GM19324 (cell line): ENCODE measurements around the gene SHD.
"Not testable (repeated sequence)": the region's sequence is repeated elsewhere in the genome, so short reads cannot be mapped to it uniquely, and the experiment has no call there.

Experiments
- ATAC-seq: cut with Tn5 transposase; IDR thresholded peaks from one replicate; pipeline ENCODE4 v1.9.1; 2021; ENCODE audit warnings: mild to moderate bottlenecking, moderate library complexity; ENCODE audit not compliant: unreplicated experiment, low FRiP score

SHD gene

DNA sequence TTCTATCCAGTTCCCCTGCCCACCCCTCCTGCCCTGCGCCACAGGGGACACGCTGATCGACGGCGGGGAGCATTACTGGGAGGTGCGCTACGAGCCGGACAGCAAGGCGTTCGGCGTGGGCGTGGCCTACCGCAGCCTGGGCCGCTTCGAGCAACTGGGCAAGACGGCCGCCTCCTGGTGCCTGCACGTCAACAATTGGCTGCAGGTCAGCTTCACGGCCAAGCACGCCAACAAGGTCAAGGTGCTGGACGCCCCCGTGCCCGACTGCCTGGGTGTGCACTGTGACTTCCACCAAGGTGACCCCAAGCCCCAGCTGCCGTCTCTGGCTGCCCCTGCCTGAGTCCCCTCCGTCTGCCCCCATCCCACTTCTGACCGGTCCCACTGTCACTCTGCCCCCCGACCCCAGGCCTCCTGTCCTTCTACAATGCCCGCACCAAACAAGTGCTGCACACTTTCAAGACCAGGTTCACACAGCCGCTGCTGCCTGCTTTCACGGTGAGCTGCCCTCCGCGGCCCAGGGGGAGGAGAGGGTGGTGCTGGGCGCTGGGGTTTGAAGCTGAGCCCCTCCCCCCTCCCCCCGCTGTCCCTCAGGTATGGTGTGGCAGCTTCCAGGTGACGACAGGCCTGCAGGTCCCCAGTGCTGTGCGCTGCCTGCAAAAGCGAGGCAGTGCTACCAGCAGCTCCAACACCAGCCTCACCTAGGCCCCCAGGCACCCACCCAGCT lies 44.0 kb downstream of the SHD start:
- no peak for ATAC-seq

DNA sequence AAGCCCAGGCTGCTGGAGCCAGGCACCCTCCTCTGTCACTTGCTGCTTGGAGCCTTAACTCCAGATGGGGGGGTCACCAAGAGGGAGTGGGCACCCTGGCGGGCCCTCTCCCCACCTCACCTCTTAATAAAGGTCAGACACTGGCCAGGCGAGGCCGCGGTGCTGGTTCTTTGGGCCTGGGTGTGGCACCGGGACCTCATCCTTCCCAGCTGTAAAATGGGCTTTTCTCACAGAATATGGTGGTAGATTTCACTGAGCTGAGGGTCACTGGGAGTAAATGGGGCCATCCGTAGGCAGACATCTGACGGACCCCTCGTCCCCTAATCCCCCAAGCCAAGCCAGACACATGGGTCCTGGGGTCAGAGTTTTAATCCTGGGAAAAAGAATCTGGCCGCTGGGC lies 44.6 kb downstream of the SHD start:
- no peak for ATAC-seq

DNA sequence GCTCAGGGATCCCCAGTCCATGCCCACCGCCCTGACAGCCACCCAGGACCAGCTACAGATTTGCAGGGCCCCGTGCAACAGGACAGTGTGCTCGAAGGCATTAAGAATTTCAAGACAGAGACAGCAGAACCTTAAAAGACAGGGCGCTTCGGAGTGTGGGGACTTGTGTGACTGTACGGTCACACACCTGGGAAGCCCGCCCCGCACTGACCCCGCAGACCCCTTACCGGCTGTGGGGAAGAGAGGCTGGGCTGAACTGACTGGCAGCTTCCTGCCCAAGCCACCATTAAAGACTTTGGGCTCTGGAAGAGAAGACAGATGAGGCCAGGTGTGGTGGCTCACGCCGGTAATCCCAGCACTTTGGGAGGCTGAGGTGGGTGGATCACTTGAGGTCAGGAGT lies 45.2 kb downstream of the SHD start:
- no peak for ATAC-seq

DNA sequence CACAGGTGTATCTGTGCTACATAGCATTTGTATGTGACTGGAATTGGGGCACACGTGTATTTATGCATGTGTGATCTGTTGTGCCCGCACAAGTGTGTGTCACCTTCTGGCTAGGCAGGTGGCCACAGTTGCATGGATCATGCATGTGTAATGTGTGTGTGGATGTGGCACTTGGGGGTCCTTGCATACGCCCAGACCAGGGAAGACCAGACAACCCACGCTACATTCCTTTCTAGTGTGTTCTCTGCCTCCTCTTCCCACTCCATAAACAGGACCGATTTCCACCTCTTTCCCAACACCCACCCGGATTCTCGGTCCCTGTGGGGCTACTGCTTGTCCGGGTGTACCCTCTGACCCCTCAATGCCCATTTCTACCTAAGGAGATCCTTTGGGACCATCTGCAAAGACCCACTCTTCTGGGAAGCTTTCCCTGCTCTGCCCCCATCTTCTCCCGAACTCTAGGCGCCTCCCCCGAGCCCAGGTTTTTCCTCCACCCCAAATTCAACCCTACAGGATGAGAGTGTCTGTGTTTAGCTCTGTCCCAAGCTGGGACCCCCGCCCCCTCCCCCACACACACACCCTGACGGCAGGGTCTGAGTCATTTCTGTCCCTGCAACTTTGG lies 47.3 kb downstream of the SHD start:
- ATAC-seq: no peak

DNA sequence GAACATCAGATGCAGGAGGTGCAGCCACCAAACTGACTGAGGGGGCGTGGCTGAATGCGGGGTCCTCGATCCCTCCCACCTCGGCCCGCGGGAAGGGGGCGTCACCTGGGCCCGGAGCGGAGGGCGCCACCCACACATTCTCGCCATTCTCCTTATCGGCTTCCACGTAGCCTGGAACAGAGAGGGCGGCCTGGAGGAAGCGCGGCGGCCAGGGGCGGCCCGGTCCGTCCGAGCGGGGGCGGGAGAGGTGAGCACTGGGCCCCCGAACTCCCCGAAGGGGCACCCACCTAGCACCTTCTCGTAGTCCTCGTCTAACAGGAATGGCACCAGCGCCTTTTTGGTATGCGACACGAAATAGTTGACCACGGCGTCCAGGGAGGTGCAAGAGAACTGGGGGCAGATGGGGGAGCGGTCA lies 47.8 kb downstream of the SHD start:
- ATAC-seq: no peak

DNA sequence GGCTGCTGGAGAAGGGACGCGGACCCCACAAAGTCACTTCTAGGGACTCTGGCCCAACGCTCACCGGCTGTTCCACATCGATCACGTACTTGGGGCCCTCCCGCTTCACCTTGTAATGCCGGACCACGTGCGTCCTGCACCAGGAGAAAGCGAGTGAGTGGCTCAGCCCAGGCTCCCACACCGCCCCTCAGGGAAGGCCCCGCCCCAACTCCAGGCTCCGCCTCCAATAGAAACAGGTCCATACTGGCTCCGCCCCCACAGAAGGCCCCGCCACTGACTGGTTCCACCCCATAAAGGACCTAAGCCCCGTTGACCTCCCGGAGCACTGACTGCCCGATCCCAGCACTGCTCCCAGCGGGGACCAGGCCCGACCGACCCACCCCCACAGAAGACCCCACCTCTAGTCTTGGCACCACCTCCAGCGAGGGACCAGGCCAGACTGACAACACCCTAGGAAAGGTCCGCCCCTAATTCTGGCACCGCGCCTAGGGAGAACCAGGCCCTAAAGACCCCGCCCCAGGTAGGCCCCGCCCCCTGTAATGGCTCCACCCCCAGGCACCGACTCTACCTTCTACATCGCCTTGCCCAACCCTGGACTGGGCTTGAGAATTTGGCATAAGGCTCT lies 48.3 kb downstream of the SHD start:
- no peak for ATAC-seq

DNA sequence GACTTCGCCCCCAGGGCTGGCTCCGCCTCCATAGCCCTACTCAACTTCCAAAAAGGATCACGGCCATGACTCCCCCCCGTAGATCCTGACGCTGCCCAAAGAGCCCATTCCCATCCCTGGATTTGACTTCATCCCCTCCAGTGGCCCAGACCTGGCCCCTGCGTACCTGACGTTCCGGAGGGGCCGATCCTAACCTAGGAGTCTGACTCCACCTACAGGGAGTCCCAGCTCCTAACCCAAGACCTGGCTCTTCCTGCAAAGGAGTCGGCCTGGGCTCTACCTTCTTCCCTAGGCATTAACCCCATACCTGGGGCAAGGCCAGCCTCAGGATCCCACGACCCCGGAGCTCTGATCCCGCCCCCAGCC lies 48.8 kb downstream of the SHD start:
- peak; percentile 17 for ATAC-seq

DNA sequence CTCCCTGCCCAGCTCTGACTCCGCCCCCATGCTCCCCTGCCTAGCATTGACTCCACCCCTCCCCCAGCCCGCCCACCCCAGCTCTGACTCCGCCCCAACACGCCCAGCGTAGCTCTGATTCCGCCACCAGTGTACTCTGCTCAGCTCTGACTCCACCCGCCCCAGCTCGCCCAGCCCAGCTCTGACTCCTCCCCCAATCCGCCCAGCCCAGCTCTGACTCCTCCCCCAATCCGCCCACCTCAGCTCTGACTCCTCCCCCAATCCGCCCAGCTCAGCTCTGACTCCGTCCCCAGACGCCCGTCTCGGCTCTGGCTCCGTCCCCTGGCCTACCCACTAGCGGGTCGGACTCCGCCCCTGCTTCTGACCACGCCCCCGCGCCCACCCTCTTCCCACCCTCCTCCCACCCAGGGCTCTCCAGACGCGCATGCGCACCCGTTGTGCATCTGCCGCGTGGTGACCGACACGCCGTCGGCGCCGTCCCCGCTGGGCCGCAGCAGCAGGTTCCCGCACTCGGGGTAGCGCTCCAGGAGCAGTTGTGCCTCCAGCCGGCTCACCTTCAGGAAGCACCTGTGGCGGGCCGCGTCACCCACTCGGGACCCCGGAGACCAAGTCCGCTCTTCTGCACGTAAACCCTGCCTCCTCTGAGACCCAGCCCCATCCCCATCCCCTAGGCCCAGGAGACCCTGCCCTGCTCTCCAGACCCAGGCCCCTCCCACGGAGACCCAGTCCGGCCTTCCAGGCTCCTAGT lies 49.4 kb downstream of the SHD start:
- peak; percentile 76 for ATAC-seq

DNA sequence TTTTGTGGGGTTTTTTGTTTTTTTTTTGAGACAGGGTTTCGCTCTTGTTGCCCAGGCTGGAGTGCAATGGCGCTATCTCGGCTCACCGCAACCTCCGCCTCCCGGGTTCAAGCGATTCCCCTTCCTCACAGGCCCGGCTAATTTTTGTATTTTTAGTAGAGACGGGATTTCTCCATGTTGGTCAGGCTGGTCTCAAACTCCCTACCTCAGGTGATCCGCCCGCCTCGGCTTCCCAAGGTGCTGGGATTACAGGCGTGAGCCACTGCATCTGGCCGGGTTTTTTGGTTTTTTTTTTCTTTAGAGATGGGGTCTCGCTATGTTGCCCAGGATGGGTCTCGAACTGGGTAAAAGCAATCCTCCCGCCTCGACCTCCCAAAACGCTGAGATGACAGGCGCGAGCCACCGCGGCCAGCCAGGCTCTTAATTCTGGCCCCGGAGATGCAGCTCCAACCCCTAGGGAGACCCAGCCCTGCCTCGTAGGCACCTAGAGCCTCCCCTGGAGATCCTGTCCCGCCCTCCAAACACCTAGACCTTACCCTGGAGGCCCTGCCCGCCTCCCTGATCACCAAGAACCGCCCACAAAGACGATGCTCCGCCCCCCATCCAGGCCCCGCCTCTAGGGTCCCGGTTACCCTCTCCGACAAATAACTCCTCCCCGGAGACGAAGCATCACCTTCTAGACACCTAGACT lies 50.1 kb downstream of the SHD start:
- not testable (repeated sequence) for ATAC-seq

DNA sequence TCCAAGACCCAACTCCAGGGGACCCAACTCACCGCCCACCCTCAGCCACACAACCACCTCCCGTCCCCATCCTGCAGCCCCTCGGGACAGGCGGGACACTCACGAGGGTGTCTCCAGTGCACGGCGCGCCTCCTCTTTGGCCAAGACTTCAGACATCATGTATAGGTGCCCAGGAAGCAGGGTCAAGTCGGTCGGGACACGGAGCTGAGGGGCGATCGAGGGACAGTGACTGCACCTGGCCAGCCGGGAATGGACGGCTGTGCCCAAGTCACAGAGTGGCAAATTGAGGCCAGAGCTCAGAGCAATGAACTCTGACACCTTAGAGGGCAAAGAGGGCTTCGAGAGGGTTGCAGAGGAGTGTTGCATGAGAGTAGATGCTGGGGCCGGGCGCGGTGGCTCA lies 50.8 kb downstream of the SHD start:
- no peak for ATAC-seq

DNA sequence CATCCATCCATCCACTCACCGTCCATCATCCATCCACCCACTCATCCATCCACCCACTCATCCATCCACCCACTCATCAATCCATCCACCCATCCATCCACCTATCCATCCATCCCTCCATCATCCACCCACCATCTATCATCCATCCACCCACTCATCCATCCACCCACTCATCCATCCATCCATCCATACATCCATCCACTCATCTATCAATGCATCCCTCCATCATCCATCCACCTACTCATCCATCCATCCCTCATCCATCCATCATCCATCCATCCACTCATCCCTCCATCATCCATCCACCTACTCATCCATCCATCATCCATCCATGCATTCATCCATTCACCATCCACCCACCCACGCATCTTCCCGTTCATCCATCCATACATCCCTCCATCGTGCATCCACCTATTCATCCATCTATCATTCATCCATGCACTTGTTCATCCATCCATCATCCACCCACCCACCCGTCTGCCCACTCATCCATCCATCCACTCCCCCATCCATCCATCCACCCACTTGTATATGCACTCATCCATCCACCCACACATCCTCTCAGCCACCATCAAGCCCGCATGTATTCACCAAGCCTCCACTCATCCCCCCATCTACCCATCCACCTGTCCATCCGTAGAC lies 56.0 kb downstream of the SHD start:
- no peak for ATAC-seq

DNA sequence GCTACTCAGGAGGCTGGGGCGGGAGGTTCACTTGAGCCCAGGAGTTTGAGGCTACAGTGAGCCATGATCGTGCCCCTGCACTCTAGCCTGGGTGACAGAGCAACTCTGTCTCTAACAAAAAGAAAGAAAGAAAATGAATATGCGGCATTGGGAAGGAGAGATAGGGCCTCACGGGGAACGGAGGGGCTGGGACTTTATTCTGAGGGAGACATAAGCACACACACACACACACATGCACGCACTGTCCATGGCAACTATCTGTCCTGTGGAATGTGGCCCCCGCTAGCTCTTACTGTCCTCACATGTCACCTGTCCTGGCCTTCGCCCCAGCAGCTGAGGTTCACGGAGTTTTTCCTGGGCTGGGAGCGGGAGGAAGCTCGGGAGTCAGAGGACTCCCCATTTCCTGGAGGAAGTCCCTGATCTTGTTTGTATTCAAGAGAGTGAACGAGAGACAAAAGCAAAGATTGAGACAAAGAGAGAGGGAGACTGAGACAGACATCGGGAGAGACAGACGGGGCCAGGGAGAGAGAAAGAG lies 58.9 kb downstream of the SHD start:
- no peak for ATAC-seq

DNA sequence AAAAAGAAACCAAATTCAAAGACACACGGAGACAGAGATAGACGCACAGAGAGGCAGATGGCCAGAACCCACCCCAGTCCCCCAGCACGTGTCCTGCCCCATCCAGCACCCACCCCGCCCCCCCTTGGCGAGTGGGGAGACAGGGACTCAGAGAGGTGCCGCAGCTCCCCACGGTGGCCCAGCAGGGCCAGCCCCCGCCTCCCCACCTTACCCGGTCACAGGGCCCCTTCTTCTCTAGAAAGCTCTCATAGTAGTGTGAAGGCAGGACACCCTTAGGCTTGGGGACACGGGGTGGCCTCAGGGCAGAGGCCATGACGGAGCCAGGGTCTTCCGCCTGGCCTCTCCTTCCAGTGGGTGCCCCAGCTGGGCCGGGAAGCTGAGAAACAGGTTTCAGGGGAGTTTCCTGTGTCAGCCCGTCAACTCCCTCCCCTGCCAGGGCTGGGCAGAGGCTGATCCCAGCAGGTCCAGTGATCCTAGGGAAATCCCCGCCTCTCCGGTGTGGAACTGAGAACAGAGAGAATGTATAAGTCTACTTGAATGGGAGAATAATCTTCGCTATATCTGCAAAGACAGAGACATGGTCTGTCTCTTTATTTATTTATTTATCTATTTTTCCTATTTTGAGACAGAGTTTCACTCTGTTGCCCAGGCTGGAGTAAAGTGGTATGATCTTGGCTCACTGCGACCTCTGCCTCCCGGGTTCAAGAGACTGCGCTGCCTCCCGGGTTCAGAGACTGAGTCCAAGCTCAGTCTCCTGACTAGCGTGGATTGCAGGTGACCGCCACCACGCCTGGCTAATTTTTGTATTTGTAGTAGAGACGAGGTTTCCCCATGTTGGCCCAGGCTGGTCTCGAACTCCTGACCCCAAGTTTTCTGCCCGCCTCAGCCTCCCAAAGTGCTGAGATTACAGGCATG lies 59.6 kb downstream of the SHD start, which contains the start of gene STAP2:
Gene STAP2 (minus strand): TSS at position 387 of the 915 bp plus-strand sequence. CDS start 74 bp downstream, at position 313.
- ATAC-seq: no peak
